Fibroblast of lung (primary cell): ENCODE data around the gene TBC1D5.

Experiments used
- EZH2 ChIP-seq: IDR thresholded peaks from 2 replicates; pipeline ENCODE4 v1.5.1; 2012; ENCODE audit warnings: low read length, control low read depth, mild to moderate bottlenecking; ENCODE audit errors: missing control alignments
- TF ChIP-seq, protein P1 (sequence below), 2 donors: IDR thresholded peaks in 1 of 2; conservative IDR thresholded peaks in 1 of 2; 1 replicate in 1 of 2; 2 replicates in 1 of 2; pipeline ENCODE4 v1.5.1; 2011 to 2012; ENCODE audit warnings: low read length in 2 of 2, control low read depth in 1 of 2, inconsistent platforms in 1 of 2, low read depth in 1 of 2, mild to moderate bottlenecking in 1 of 2

DNA sequence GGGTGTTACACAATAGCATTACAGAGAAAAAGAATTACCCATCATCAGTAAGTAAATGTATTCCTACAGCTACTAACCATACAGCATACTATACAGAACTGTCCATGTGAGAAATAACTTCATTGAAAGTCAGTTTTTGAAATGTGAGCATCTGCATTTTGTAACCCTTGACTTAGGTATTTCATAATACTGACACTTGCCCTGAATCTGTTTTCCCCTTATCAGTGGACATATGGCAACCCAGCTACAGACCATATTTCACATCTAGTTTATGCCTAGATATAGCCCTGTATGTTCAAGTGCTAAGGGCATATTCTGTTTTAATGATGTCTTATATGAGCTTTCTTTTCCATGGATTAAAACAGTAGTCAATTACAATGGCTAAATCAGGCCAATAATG lies 297.6 kb downstream of the TBC1D5 start:
- TF ChIP-seq, protein P1, sequence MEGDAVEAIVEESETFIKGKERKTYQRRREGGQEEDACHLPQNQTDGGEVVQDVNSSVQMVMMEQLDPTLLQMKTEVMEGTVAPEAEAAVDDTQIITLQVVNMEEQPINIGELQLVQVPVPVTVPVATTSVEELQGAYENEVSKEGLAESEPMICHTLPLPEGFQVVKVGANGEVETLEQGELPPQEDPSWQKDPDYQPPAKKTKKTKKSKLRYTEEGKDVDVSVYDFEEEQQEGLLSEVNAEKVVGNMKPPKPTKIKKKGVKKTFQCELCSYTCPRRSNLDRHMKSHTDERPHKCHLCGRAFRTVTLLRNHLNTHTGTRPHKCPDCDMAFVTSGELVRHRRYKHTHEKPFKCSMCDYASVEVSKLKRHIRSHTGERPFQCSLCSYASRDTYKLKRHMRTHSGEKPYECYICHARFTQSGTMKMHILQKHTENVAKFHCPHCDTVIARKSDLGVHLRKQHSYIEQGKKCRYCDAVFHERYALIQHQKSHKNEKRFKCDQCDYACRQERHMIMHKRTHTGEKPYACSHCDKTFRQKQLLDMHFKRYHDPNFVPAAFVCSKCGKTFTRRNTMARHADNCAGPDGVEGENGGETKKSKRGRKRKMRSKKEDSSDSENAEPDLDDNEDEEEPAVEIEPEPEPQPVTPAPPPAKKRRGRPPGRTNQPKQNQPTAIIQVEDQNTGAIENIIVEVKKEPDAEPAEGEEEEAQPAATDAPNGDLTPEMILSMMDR (conservative IDR thresholded peaks at IDR 0.05 in 1 of 2, IDR thresholded peaks at IDR 0.05 in 1 of 2; ENCODE audit: low read depth in 1 of 2, low read length in 2 of 2), result no peak
- TF ChIP-seq EZH2, result no peak
